Breast epithelium (tissue), 3 donors: ENCODE measurements around the gene NEUROD4.

Experiments used
- POLR2A ChIP-seq: fragments of 450-650 bp; IDR thresholded peaks from one replicate; pipeline ENCODE4 v1.6.1; 2016; ENCODE audit warnings: antibody characterized with exemption, mild to moderate bottlenecking, moderate library complexity
- TF ChIP-seq, protein P1 (sequence below), 3 donors: fragments of 450-650 bp; IDR thresholded peaks; one replicate each; pipeline ENCODE4 v1.5.1; 2016 to 2017; ENCODE audit warnings: antibody characterized with exemption in 3 of 3, mild to moderate bottlenecking in 3 of 3, moderate library complexity in 3 of 3

DNA sequence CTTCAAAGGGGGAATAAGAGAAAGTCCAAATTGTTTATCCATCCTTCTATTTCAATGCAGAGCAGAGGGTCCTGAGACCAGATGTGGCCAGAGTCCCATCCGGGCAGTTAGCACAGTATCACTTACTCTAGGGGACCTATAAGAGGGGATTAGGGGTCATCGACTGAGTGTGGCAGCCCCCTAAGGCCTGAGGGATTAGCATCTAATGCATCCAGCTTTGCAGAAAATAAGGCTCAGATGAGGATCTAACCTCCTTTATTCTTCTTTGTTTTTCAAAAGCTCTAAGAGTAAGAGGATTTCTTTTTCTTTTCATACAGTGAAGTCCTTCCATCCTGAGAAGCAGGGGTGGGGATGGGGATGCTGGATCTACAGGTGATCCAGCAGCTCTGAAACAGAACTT, 43.5 kb downstream of the NEUROD4 start:
- TF ChIP-seq, protein P1, sequence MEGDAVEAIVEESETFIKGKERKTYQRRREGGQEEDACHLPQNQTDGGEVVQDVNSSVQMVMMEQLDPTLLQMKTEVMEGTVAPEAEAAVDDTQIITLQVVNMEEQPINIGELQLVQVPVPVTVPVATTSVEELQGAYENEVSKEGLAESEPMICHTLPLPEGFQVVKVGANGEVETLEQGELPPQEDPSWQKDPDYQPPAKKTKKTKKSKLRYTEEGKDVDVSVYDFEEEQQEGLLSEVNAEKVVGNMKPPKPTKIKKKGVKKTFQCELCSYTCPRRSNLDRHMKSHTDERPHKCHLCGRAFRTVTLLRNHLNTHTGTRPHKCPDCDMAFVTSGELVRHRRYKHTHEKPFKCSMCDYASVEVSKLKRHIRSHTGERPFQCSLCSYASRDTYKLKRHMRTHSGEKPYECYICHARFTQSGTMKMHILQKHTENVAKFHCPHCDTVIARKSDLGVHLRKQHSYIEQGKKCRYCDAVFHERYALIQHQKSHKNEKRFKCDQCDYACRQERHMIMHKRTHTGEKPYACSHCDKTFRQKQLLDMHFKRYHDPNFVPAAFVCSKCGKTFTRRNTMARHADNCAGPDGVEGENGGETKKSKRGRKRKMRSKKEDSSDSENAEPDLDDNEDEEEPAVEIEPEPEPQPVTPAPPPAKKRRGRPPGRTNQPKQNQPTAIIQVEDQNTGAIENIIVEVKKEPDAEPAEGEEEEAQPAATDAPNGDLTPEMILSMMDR (IDR thresholded peaks at IDR 0.05) = no peak
- TF ChIP-seq POLR2A = no peak
